HCT116 (cell line): ENCODE data around the gene SYDE1. TPM values are rescaled to one million over a fixed set of nuclear protein-coding genes. Genes with fewer than 3 reads are reported as not detected.

Source experiments
- ATAC-seq: fragments of 200-7000 bp; cut with Tn5 transposase; 2 replicates; pipeline ENCODE4 v1.9.1; 2020; ENCODE audit warnings: mild to moderate bottlenecking, moderate library complexity
- BruUV-seq: library from RNA; stranded (reverse); fragments of 400-500 nt; replicated peaks from 2 replicates; lab custom pipeline; 2021; lab: Mats Ljungman, UMichigan
- CTCF ChIA-PET: fragments of 300-600 bp; sonication (Branson Sonifier 250); formaldehyde crosslinking; loops from one replicate; lab custom pipeline; 2021; ENCODE audit warnings: antibody characterized with exemption; lab: Charles Lee
- POLR2A ChIA-PET: fragments of 300-600, 350-600 bp; sonication (Branson Sonifier 250); formaldehyde crosslinking; loops from one replicate; lab custom pipeline; 2021; ENCODE audit warnings: antibody characterized with exemption; lab: Charles Lee
- RAD21 ChIA-PET, 2 experiments: fragments of 300-600 bp; sonication (Branson Sonifier 250); formaldehyde crosslinking; loops; one replicate each; lab custom pipeline; 2023; ENCODE audit warnings: low total read pairs in 2 of 2; ENCODE audit not compliant: uncharacterized antibody in 2 of 2, unreplicated experiment in 2 of 2, low non-redundant PET in 1 of 2; lab: Charles Lee
- DNase-seq: peaks from one replicate; pipeline ENCODE4 v3.0.0-alpha.2; 2010; ENCODE audit warnings: low read depth, low spot score
- H2AFZ ChIP-seq: fragments of 200-600 bp; shearing (Covaris generic), sonication (generic); 2 replicates; pipeline ENCODE4 v1.6.1; 2017; ENCODE audit warnings: low read depth, mixed run types, mixed read lengths, antibody characterized with exemption, low read length; ENCODE audit not compliant: poor library complexity, severe bottlenecking
- H3K27ac ChIP-seq: 2 replicates; pipeline ENCODE4 v1.5.1; 2012; ENCODE audit warnings: low read depth, low read length
- H3K27me3 ChIP-seq: fragments of 200-600 bp; sonication (generic); 2 replicates; pipeline ENCODE4 v1.6.1; 2016; ENCODE audit warnings: mixed run types, low read length, mixed read lengths; ENCODE audit not compliant: insufficient read depth
- H3K36me3 ChIP-seq, 2 experiments: fragments of 200-500 bp in 1 of 2; fragments of 200-600 bp in 1 of 2; sonication (Bioruptor generic) in 1 of 2; sonication (generic) in 1 of 2; 2 replicates each; pipeline versions ENCODE4 v1.5.1 to v1.6.1; 2014 to 2016; ENCODE audit warnings: low read length in 2 of 2, inconsistent platforms in 1 of 2, mixed read lengths in 1 of 2, mixed run types in 1 of 2; ENCODE audit not compliant: insufficient read depth in 2 of 2, control insufficient read depth in 1 of 2
- H3K4me1 ChIP-seq, 2 experiments: fragments of 200-600 bp in 1 of 2; sonication (generic) in 1 of 2; 2 replicates each; pipeline versions ENCODE4 v1.5.1 to v1.6.1; 2012 to 2017; ENCODE audit warnings: low read length in 2 of 2, inconsistent platforms in 1 of 2, mild to moderate bottlenecking in 1 of 2, mixed read lengths in 1 of 2, mixed run types in 1 of 2, moderate library complexity in 1 of 2; ENCODE audit not compliant: insufficient read depth in 2 of 2, control insufficient read depth in 1 of 2
- H3K4me2 ChIP-seq: fragments of 200-600 bp; sonication (generic); 2 replicates; pipeline ENCODE4 v1.6.1; 2017; ENCODE audit warnings: mixed run types, low read length, mixed read lengths
- H3K4me3 ChIP-seq, 2 experiments: fragments of 200-600 bp in 1 of 2; sonication (generic) in 1 of 2; replicated peaks in 1 of 2; 2 replicates each; pipeline ENCODE4 v1.5.1; 2011 to 2016; ENCODE audit warnings: low read length in 2 of 2, control low read depth in 1 of 2, low read depth in 1 of 2, mild to moderate bottlenecking in 1 of 2, mixed read lengths in 1 of 2, mixed run types in 1 of 2
- H3K79me2 ChIP-seq: fragments of 200-600 bp; sonication (generic); 2 replicates; pipeline ENCODE4 v1.6.1; 2017; ENCODE audit warnings: mild to moderate bottlenecking, mixed run types, low read length, moderate library complexity, mixed read lengths; ENCODE audit not compliant: insufficient read depth
- H3K9ac ChIP-seq: fragments of 200-600 bp; sonication (generic); 2 replicates; pipeline ENCODE4 v1.6.1; 2016; ENCODE audit warnings: low read length, mixed read lengths
- H3K9me2 ChIP-seq: fragments of 200-600 bp; sonication (generic), shearing (Covaris generic); 2 replicates; pipeline ENCODE4 v1.6.1; 2017; ENCODE audit warnings: mixed run types, mild to moderate bottlenecking, moderate library complexity; ENCODE audit not compliant: insufficient read depth
- H3K9me3 ChIP-seq, 2 experiments: fragments of 200-500 bp in 1 of 2; fragments of 200-600 bp in 1 of 2; sonication (Bioruptor generic) in 1 of 2; sonication (generic) in 1 of 2; 2 replicates each; pipeline ENCODE4 v1.6.1; 2014 to 2017; ENCODE audit warnings: low read length in 2 of 2, mixed read lengths in 2 of 2, inconsistent platforms in 1 of 2, low read depth in 1 of 2, mild to moderate bottlenecking in 1 of 2, mixed run types in 1 of 2, moderate library complexity in 1 of 2; ENCODE audit not compliant: control insufficient read depth in 1 of 2, insufficient read depth in 1 of 2
- H4K20me1 ChIP-seq: fragments of 200-600 bp; sonication (generic), shearing (Covaris generic); 2 replicates; pipeline ENCODE4 v1.6.1; 2017; ENCODE audit warnings: mixed run types, mild to moderate bottlenecking, moderate library complexity; ENCODE audit not compliant: insufficient read depth
- FOSL1 ChIP-seq: IDR thresholded peaks from 2 replicates; pipeline ENCODE4 v1.6.1; 2012; ENCODE audit warnings: low read depth
- JUND ChIP-seq: IDR thresholded peaks from 2 replicates; pipeline ENCODE4 v1.6.1; 2012
- SP1 ChIP-seq: IDR thresholded peaks from 2 replicates; pipeline ENCODE4 v1.6.1; 2012; ENCODE audit warnings: low read depth
- YY1 ChIP-seq: IDR thresholded peaks from 2 replicates; pipeline ENCODE4 v1.6.1; 2011; ENCODE audit warnings: low read length, low read depth, moderate library complexity, mild to moderate bottlenecking; ENCODE audit not compliant: insufficient replicate concordance; ENCODE audit errors: extremely low read depth
- intact Hi-C: fragments of 100-400 bp; cut with micrococcal nuclease; formaldehyde crosslinking; loops from 2 replicates; pipeline ENCODE4 v1.10.0; 2022
- total RNA-seq: library from RNA; stranded (reverse); gene quantifications from one replicate; pipeline ENCODE4 v1.2.1, GENCODE V29; 2021; ENCODE audit not compliant: unreplicated experiment
- TF ChIP-seq, protein P1 (sequence below): IDR thresholded peaks from 2 replicates; pipeline ENCODE4 v1.6.1; 2011; ENCODE audit warnings: mild to moderate bottlenecking, low read length, moderate library complexity; ENCODE audit not compliant: insufficient replicate concordance; ENCODE audit errors: extremely low read depth
- TF ChIP-seq, protein P2 (sequence below): IDR thresholded peaks from 2 replicates; pipeline ENCODE4 v1.6.1; 2012; ENCODE audit warnings: low read depth
- TF ChIP-seq, protein P3 (sequence below), 3 experiments: fragments of 200-600 bp in 1 of 3; sonication (generic) in 1 of 3; IDR thresholded peaks in 2 of 3; conservative IDR thresholded peaks in 1 of 3; 2 replicates each; pipeline ENCODE4 v1.5.1; 2012 to 2017; ENCODE audit warnings: low read depth in 2 of 3, low read length in 2 of 3, antibody characterized with exemption in 1 of 3, borderline replicate concordance in 1 of 3, control low read depth in 1 of 3, mild to moderate bottlenecking in 1 of 3, mixed read lengths in 1 of 3, mixed run types in 1 of 3, moderate library complexity in 1 of 3; ENCODE audit not compliant: insufficient read depth in 1 of 3
- TF ChIP-seq, protein P4 (sequence below): IDR thresholded peaks from 2 replicates; pipeline ENCODE4 v1.6.1; 2012

SYDE1 gene
- total RNA-seq, 1 experiment from 2014 or later, result 4.9 TPM

DNA sequence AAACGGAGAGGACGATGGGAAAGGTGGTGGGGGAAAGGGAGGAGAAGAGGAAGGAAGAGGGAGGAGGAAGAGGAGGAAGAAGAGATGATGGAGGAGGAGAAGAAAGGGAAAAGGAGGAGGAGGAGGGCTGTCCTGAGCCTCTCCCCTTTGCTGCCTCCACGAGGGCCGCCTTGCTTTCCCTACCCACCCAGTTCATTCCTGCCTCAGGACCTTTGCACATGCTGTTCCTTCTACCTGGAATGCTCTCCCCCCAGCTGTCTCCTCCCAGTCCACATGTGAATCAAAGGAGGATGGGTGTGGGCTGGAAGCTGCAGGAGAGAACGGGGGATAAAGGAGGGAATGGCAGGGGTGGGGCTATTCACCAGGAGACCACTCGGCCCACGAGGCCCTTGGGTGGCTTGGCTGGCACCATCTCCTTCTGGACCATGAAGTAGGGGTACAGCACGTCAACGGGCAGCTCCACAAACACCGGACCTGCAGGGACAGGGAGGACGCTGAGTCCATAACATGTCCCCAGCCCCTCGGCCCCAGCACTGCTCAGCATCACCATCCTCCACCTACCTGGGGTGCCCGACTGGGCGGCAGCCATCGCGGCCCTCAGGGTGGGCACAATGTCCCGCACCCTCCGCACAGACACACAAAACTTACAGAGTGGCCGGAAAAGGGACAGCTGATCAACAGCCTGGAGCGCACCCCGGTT, 15.3 kb downstream of the SYDE1 start:
- H3K27ac ChIP-seq, result no peak overlapping the region
- intact Hi-C loops, result no loop called here
- ATAC-seq (no peak), DNase-seq (no peak)
- no peak overlapping the region for H3K4me3 ChIP-seq
- no TSS peak for BruUV-seq
- H3K4me1 ChIP-seq, result peaks cover 7 to 21% of the 10 kb centered on the region in 2 experiments; a peak in 2 of 4 replicates
- H3K4me2 ChIP-seq, result no peak overlapping the region
- RAD21 ChIA-PET, result no interaction called here
- H3K79me2 ChIP-seq, result peaks cover 30% of the 10 kb centered on the region
- no peaks in the 10 kb centered on the region for H3K27me3 ChIP-seq
- POLR2A ChIA-PET, result no interaction called here
- CTCF ChIA-PET, result no interaction called here
- no peaks in the 10 kb centered on the region for H3K9me2 ChIP-seq
- H3K9ac ChIP-seq, result no peak overlapping the region
- peaks cover 3 to 6% of the 10 kb centered on the region in 2 experiments; a peak in 1 of 4 replicates for H3K9me3 ChIP-seq
- TF ChIP-seq, protein P1, sequence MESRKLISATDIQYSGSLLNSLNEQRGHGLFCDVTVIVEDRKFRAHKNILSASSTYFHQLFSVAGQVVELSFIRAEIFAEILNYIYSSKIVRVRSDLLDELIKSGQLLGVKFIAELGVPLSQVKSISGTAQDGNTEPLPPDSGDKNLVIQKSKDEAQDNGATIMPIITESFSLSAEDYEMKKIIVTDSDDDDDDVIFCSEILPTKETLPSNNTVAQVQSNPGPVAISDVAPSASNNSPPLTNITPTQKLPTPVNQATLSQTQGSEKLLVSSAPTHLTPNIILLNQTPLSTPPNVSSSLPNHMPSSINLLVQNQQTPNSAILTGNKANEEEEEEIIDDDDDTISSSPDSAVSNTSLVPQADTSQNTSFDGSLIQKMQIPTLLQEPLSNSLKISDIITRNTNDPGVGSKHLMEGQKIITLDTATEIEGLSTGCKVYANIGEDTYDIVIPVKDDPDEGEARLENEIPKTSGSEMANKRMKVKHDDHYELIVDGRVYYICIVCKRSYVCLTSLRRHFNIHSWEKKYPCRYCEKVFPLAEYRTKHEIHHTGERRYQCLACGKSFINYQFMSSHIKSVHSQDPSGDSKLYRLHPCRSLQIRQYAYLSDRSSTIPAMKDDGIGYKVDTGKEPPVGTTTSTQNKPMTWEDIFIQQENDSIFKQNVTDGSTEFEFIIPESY, result no peak
- TF ChIP-seq FOSL1 (no peak), JUND (no peak), SP1 (no peak), YY1 (no peak)
- TF ChIP-seq, protein P2, sequence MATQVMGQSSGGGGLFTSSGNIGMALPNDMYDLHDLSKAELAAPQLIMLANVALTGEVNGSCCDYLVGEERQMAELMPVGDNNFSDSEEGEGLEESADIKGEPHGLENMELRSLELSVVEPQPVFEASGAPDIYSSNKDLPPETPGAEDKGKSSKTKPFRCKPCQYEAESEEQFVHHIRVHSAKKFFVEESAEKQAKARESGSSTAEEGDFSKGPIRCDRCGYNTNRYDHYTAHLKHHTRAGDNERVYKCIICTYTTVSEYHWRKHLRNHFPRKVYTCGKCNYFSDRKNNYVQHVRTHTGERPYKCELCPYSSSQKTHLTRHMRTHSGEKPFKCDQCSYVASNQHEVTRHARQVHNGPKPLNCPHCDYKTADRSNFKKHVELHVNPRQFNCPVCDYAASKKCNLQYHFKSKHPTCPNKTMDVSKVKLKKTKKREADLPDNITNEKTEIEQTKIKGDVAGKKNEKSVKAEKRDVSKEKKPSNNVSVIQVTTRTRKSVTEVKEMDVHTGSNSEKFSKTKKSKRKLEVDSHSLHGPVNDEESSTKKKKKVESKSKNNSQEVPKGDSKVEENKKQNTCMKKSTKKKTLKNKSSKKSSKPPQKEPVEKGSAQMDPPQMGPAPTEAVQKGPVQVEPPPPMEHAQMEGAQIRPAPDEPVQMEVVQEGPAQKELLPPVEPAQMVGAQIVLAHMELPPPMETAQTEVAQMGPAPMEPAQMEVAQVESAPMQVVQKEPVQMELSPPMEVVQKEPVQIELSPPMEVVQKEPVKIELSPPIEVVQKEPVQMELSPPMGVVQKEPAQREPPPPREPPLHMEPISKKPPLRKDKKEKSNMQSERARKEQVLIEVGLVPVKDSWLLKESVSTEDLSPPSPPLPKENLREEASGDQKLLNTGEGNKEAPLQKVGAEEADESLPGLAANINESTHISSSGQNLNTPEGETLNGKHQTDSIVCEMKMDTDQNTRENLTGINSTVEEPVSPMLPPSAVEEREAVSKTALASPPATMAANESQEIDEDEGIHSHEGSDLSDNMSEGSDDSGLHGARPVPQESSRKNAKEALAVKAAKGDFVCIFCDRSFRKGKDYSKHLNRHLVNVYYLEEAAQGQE, result no peak
- TF ChIP-seq, protein P3, sequence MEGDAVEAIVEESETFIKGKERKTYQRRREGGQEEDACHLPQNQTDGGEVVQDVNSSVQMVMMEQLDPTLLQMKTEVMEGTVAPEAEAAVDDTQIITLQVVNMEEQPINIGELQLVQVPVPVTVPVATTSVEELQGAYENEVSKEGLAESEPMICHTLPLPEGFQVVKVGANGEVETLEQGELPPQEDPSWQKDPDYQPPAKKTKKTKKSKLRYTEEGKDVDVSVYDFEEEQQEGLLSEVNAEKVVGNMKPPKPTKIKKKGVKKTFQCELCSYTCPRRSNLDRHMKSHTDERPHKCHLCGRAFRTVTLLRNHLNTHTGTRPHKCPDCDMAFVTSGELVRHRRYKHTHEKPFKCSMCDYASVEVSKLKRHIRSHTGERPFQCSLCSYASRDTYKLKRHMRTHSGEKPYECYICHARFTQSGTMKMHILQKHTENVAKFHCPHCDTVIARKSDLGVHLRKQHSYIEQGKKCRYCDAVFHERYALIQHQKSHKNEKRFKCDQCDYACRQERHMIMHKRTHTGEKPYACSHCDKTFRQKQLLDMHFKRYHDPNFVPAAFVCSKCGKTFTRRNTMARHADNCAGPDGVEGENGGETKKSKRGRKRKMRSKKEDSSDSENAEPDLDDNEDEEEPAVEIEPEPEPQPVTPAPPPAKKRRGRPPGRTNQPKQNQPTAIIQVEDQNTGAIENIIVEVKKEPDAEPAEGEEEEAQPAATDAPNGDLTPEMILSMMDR (IDR thresholded peaks at IDR 0.05 in 2 of 3, conservative IDR thresholded peaks at IDR 0.05 in 1 of 3; ENCODE audit: borderline replicate concordance in 1 of 3, insufficient read depth in 1 of 3, low read depth in 2 of 3, low read length in 2 of 3), result no peak
- TF ChIP-seq, protein P4, sequence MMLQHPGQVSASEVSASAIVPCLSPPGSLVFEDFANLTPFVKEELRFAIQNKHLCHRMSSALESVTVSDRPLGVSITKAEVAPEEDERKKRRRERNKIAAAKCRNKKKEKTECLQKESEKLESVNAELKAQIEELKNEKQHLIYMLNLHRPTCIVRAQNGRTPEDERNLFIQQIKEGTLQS, result no peak
- H2AFZ ChIP-seq, result no peak overlapping the region
- H3K36me3 ChIP-seq, result peaks cover 29 to 30% of the 10 kb centered on the region in 2 experiments
- no peaks in the 10 kb centered on the region for H4K20me1 ChIP-seq
